ENCODE data around the gene ZNF771.
A peak's percentile ranks its signal among the peaks of the same experiment; 100 is the strongest.

ZNF771 gene

GRCh38 chr16:30401768-30402425 is 5.5 kb upstream of the ZNF771 start:
- Mint-ChIP-seq H3K9me3 (no peaks in the 10 kb centered on the region), H3K27ac (peak overlapping the region; percentile 32), H3K27me3 (no peaks in the 10 kb centered on the region), H3K4me1 (peaks cover 50% of the 10 kb centered on the region), H3K36me3 (ENCODE audit: low read depth) (peaks cover 11% of the 10 kb centered on the region), H3K4me3 (peak overlapping the region; percentile 76)
- ATAC-seq: no peak
- DNase-seq: no peak

GRCh38 chr16:30406795-30407101 is 658 bp upstream of the ZNF771 start:
- H3K27ac Mint-ChIP-seq: peak overlapping the region; percentile 98
- no peak for DNase-seq
- peaks cover 6% of the 10 kb centered on the region for H3K36me3 Mint-ChIP-seq (ENCODE audit: low read depth)
- peaks cover 30% of the 10 kb centered on the region for H3K4me1 Mint-ChIP-seq
- no peaks in the 10 kb centered on the region for H3K27me3 Mint-ChIP-seq
- no peaks in the 10 kb centered on the region for H3K9me3 Mint-ChIP-seq
- no peak for ATAC-seq
- H3K4me3 Mint-ChIP-seq: peak overlapping the region; percentile 88

- Mint-ChIP-seq H3K27ac (peak overlapping the region; percentile 82), H3K4me3 (peak overlapping the region; percentile 78)
- ATAC-seq: no peak
Observed at GRCh38 chr16:30407804-30408534, 563 bp downstream of the ZNF771 start.

GRCh38 chr16:30409125-30410060 is 2.0 kb downstream of the ZNF771 start:
- Mint-ChIP-seq H3K4me1 (peaks cover 44% of the 10 kb centered on the region), H3K27me3 (no peaks in the 10 kb centered on the region), H3K27ac (peak overlapping the region; percentile 52), H3K9me3 (no peaks in the 10 kb centered on the region), H3K4me3 (peak overlapping the region; percentile 78), H3K36me3 (ENCODE audit: low read depth) (peaks cover 18% of the 10 kb centered on the region)
- DNase-seq (peak; percentile 96), ATAC-seq (peak; percentile 53)

More at GRCh38 chr16:30407804-30408534, 563 bp downstream of the ZNF771 start:
- Mint-ChIP-seq H3K36me3 (ENCODE audit: low read depth) (peaks cover 12% of the 10 kb centered on the region), H3K27me3 (no peaks in the 10 kb centered on the region), H3K9me3 (no peaks in the 10 kb centered on the region), H3K4me1 (peaks cover 37% of the 10 kb centered on the region)
- no peak for DNase-seq

- Mint-ChIP-seq H3K36me3 (ENCODE audit: low read depth) (peaks cover 33% of the 10 kb centered on the region), H3K9me3 (no peaks in the 10 kb centered on the region), H3K4me3 (no peak overlapping the region), H3K4me1 (peaks cover 50% of the 10 kb centered on the region), H3K27ac (no peak overlapping the region), H3K27me3 (no peaks in the 10 kb centered on the region)
- no peak for DNase-seq
- ATAC-seq: no peak
Observed at GRCh38 chr16:30413112-30413806, 5.9 kb downstream of the ZNF771 start.

- no peaks in the 10 kb centered on the region for H3K27me3 Mint-ChIP-seq
- H3K36me3 Mint-ChIP-seq (ENCODE audit: low read depth): peaks cover 37% of the 10 kb centered on the region
- peaks cover 49% of the 10 kb centered on the region for H3K4me1 Mint-ChIP-seq
- H3K27ac Mint-ChIP-seq: no peak overlapping the region
- DNase-seq: no peak
- H3K9me3 Mint-ChIP-seq: no peaks in the 10 kb centered on the region
- no peak for ATAC-seq
- no peak overlapping the region for H3K4me3 Mint-ChIP-seq
Observed at GRCh38 chr16:30414159-30414558, 6.8 kb downstream of the ZNF771 start.

GRCh38 chr16:30416047-30416603 is 8.7 kb downstream of the ZNF771 start:
- Mint-ChIP-seq H3K27ac (no peak overlapping the region), H3K4me3 (no peak overlapping the region), H3K36me3 (ENCODE audit: low read depth) (peaks cover 44% of the 10 kb centered on the region), H3K27me3 (no peaks in the 10 kb centered on the region), H3K4me1 (peaks cover 41% of the 10 kb centered on the region), H3K9me3 (no peaks in the 10 kb centered on the region)
- DNase-seq (no peak), ATAC-seq (no peak)

GRCh38 chr16:30416624-30417528 is 9.5 kb downstream of the ZNF771 start:
- peaks cover 41% of the 10 kb centered on the region for H3K4me1 Mint-ChIP-seq
- H3K27me3 Mint-ChIP-seq: no peaks in the 10 kb centered on the region
- DNase-seq: no peak
- peaks cover 45% of the 10 kb centered on the region for H3K36me3 Mint-ChIP-seq (ENCODE audit: low read depth)
- H3K4me3 Mint-ChIP-seq: peak overlapping the region; percentile 45
- no peak for ATAC-seq
- H3K27ac Mint-ChIP-seq: peak overlapping the region; percentile 44
- no peaks in the 10 kb centered on the region for H3K9me3 Mint-ChIP-seq

- Mint-ChIP-seq H3K27me3 (no peaks in the 10 kb centered on the region), H3K4me3 (peak overlapping the region; percentile 42), H3K4me1 (peaks cover 35% of the 10 kb centered on the region), H3K36me3 (ENCODE audit: low read depth) (peaks cover 45% of the 10 kb centered on the region), H3K9me3 (no peaks in the 10 kb centered on the region), H3K27ac (no peak overlapping the region)
- ATAC-seq (peak; percentile 88), DNase-seq (peak; percentile 88)
Observed at GRCh38 chr16:30417529-30418349, 10.3 kb downstream of the ZNF771 start.

- ATAC-seq: no peak
- Mint-ChIP-seq H3K4me1 (peaks cover 31% of the 10 kb centered on the region), H3K27me3 (no peaks in the 10 kb centered on the region), H3K4me3 (peak overlapping the region; percentile 42), H3K27ac (peak overlapping the region; percentile 80), H3K9me3 (no peaks in the 10 kb centered on the region), H3K36me3 (ENCODE audit: low read depth) (peaks cover 46% of the 10 kb centered on the region)
- no peak for DNase-seq
Observed at GRCh38 chr16:30418350-30419181, 11.2 kb downstream of the ZNF771 start.

- H3K9me3 Mint-ChIP-seq: no peaks in the 10 kb centered on the region
- H3K4me1 Mint-ChIP-seq: peaks cover 27% of the 10 kb centered on the region
- DNase-seq (no peak), ATAC-seq (no peak)
- H3K27ac Mint-ChIP-seq: no peak overlapping the region
- H3K27me3 Mint-ChIP-seq: no peaks in the 10 kb centered on the region
- peaks cover 50% of the 10 kb centered on the region for H3K36me3 Mint-ChIP-seq (ENCODE audit: low read depth)
- no peak overlapping the region for H3K4me3 Mint-ChIP-seq
Observed at GRCh38 chr16:30421010-30421409, 13.6 kb downstream of the ZNF771 start.

- Mint-ChIP-seq H3K27ac (no peak overlapping the region), H3K27me3 (no peaks in the 10 kb centered on the region), H3K9me3 (no peaks in the 10 kb centered on the region), H3K36me3 (ENCODE audit: low read depth) (peaks cover 18% of the 10 kb centered on the region), H3K4me3 (no peak overlapping the region), H3K4me1 (peaks cover 20% of the 10 kb centered on the region)
- ATAC-seq (no peak), DNase-seq (no peak)
Observed at GRCh38 chr16:30428055-30428454, 20.6 kb downstream of the ZNF771 start.

All from activated naive CD8-positive, alpha-beta T cell treated with anti-CD3 and anti-CD28 coated beads, Interleukin-2, amount 50 U/mL, for 24 hours (primary cell).